Endothelial cell of umbilical vein (primary cell): ENCODE results near the gene VEPH1.

Source experiments
- POLR2A ChIP-seq: IDR thresholded peaks from 2 replicates; pipeline ENCODE4 v1.6.1; 2012; ENCODE audit warnings: low read depth, mild to moderate bottlenecking, control low read depth, low read length
- TF ChIP-seq, protein P1 (sequence below), 2 donors: IDR thresholded peaks; 1 replicate in 1 of 2; 2 replicates in 1 of 2; pipeline ENCODE4 v1.5.1; 2011; ENCODE audit warnings: low read length in 2 of 2, mild to moderate bottlenecking in 2 of 2, moderate library complexity in 2 of 2, control low read depth in 1 of 2, inconsistent platforms in 1 of 2, low read depth in 1 of 2; ENCODE audit not compliant: insufficient read depth in 1 of 2; ENCODE audit errors: extremely low read depth in 1 of 2

DNA sequence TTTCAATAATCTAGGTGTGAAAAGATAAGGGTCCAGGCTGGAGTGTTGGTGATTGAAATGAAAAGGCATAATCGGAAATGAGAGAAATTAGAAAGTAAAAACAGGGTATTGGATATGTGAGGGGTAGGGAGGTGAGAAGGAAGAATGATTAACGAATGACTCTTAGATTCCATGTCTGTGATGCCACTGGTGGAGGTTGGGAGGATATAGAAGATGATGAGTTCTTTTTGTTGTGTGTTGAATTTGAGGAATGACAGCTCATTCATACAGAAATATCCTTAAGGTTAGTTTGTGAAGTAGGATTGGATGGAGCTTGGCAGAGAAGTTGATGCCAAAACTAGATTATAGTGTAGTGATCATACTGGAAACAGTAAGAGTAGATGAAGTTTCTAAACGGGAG, 271.1 kb downstream of the VEPH1 start:
- TF ChIP-seq POLR2A = no peak
- TF ChIP-seq, protein P1, sequence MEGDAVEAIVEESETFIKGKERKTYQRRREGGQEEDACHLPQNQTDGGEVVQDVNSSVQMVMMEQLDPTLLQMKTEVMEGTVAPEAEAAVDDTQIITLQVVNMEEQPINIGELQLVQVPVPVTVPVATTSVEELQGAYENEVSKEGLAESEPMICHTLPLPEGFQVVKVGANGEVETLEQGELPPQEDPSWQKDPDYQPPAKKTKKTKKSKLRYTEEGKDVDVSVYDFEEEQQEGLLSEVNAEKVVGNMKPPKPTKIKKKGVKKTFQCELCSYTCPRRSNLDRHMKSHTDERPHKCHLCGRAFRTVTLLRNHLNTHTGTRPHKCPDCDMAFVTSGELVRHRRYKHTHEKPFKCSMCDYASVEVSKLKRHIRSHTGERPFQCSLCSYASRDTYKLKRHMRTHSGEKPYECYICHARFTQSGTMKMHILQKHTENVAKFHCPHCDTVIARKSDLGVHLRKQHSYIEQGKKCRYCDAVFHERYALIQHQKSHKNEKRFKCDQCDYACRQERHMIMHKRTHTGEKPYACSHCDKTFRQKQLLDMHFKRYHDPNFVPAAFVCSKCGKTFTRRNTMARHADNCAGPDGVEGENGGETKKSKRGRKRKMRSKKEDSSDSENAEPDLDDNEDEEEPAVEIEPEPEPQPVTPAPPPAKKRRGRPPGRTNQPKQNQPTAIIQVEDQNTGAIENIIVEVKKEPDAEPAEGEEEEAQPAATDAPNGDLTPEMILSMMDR (IDR thresholded peaks at IDR 0.05; ENCODE audit: extremely low read depth in 1 of 2, insufficient read depth in 1 of 2, low read depth in 1 of 2, low read length in 2 of 2) = no peak
